GM23338 (cell line): ENCODE results near the gene MUTYH. TPM values are rescaled to one million over a fixed set of nuclear protein-coding genes. Genes with fewer than 3 reads are reported as not detected.

Experiments used
- ATAC-seq: fragments of 200-7000 bp; cut with Tn5 transposase; 3 replicates; pipeline ENCODE4 v1.9.1; 2020
- DNase-seq: peaks from one replicate; pipeline ENCODE4 v3.0.0-alpha.2; 2015; ENCODE audit warnings: low spot score
- H2AFZ ChIP-seq: fragments of 200-600 bp; sonication (generic); 2 replicates; pipeline ENCODE4 v1.8.0; 2016; ENCODE audit warnings: antibody characterized with exemption, mild to moderate bottlenecking, moderate library complexity
- H3F3A ChIP-seq: fragments of 200-600 bp; sonication (generic); replicated peaks from 2 replicates; pipeline ENCODE4 v1.8.0; 2017; ENCODE audit warnings: antibody characterized with exemption, mixed run types, low read depth
- H3K27ac ChIP-seq: fragments of 200-600 bp; sonication (generic); 2 replicates; pipeline ENCODE4 v1.6.1; 2016; ENCODE audit warnings: low read depth
- H3K27me3 ChIP-seq: fragments of 200-600 bp; sonication (generic); 2 replicates; pipeline ENCODE4 v1.8.0; 2016; ENCODE audit warnings: mild to moderate bottlenecking, mixed run types, moderate library complexity; ENCODE audit not compliant: insufficient read depth
- H3K36me3 ChIP-seq: fragments of 200-600 bp; sonication (generic); 2 replicates; pipeline ENCODE4 v1.8.0; 2016; ENCODE audit warnings: mild to moderate bottlenecking; ENCODE audit not compliant: insufficient read depth
- H3K4me1 ChIP-seq: fragments of 200-600 bp; sonication (generic); 2 replicates; pipeline ENCODE4 v1.8.0; 2016; ENCODE audit warnings: mild to moderate bottlenecking, moderate library complexity; ENCODE audit not compliant: insufficient read depth
- H3K4me2 ChIP-seq: fragments of 200-600 bp; sonication (generic); 2 replicates; pipeline ENCODE4 v1.7.1; 2017; ENCODE audit warnings: mixed run types
- H3K4me3 ChIP-seq: fragments of 200-600 bp; sonication (generic); 2 replicates; pipeline ENCODE4 v1.6.1; 2016; ENCODE audit warnings: mixed run types
- H3K79me2 ChIP-seq: fragments of 200-600 bp; sonication (generic); replicated peaks from 2 replicates; pipeline ENCODE4 v1.8.0; 2017; ENCODE audit warnings: mild to moderate bottlenecking; ENCODE audit not compliant: insufficient read depth
- H3K9me2 ChIP-seq: fragments of 200-600 bp; sonication (generic); 2 replicates; pipeline ENCODE4 v1.8.0; 2017; ENCODE audit not compliant: insufficient read depth
- H4K20me1 ChIP-seq: fragments of 200-600 bp; sonication (generic); replicated peaks from 2 replicates; pipeline ENCODE4 v1.8.0; 2017; ENCODE audit warnings: mild to moderate bottlenecking; ENCODE audit not compliant: insufficient read depth
- H3K27ac Mint-ChIP-seq: 2 replicates; pipeline ENCODE4 v1.8.0; 2020; ENCODE audit warnings: inconsistent platforms, mild to moderate bottlenecking, moderate library complexity, mixed read lengths
- H3K27me3 Mint-ChIP-seq: 3 replicates; pipeline ENCODE4 v1.8.0; 2022; ENCODE audit warnings: low read depth, mild to moderate bottlenecking, moderate library complexity, mixed read lengths, inconsistent platforms; ENCODE audit not compliant: insufficient read depth, poor library complexity
- H3K36me3 Mint-ChIP-seq: 3 replicates; pipeline ENCODE4 v1.8.0; 2021; ENCODE audit warnings: low read depth, mild to moderate bottlenecking, inconsistent platforms, moderate library complexity, mixed read lengths
- H3K4me1 Mint-ChIP-seq: 3 replicates; pipeline ENCODE4 v1.8.0; 2020; ENCODE audit warnings: mild to moderate bottlenecking, inconsistent platforms, mixed read lengths
- H3K4me3 Mint-ChIP-seq: 3 replicates; pipeline ENCODE4 v1.8.0; 2021; ENCODE audit warnings: moderate library complexity, mild to moderate bottlenecking, inconsistent platforms, mixed read lengths
- H3K9me3 Mint-ChIP-seq: 3 replicates; pipeline ENCODE4 v1.8.0; 2020; ENCODE audit warnings: moderate library complexity, mild to moderate bottlenecking, inconsistent platforms, mixed read lengths
- CREB1 ChIP-seq: fragments of 250-450 bp; sonication (Bioruptor Pico); IDR thresholded peaks from 2 replicates; pipeline ENCODE4 v1.5.0; 2020; ENCODE audit warnings: low read depth, mild to moderate bottlenecking, moderate library complexity
- CTCF ChIP-seq, 2 experiments: fragments of 200-600 bp in 1 of 2; sonication (generic) in 1 of 2; conservative IDR thresholded peaks; 2 replicates each; pipeline versions ENCODE4 v1.5.1 to v1.6.1; 2016 to 2017; ENCODE audit warnings: antibody characterized with exemption in 2 of 2, low read depth in 2 of 2, mild to moderate bottlenecking in 2 of 2, moderate library complexity in 1 of 2
- ETS1 ChIP-seq: IDR thresholded peaks from 2 replicates; pipeline ENCODE4 v1.6.1; 2016; ENCODE audit warnings: antibody characterized with exemption
- EZH2 ChIP-seq: fragments of 200-600 bp; sonication (generic); IDR thresholded peaks from one replicate; pipeline ENCODE4 v1.8.0; 2017; ENCODE audit warnings: antibody characterized with exemption, mild to moderate bottlenecking, low read depth; ENCODE audit not compliant: unreplicated experiment
- EZH2phosphoT487 ChIP-seq: fragments of 200-600 bp; sonication (generic); IDR thresholded peaks from one replicate; pipeline ENCODE4 v1.8.1; 2018; ENCODE audit warnings: antibody characterized with exemption; ENCODE audit not compliant: unreplicated experiment
- JUNB ChIP-seq: IDR thresholded peaks from one replicate; pipeline ENCODE4 v1.6.1; 2016; ENCODE audit warnings: antibody characterized with exemption; ENCODE audit not compliant: unreplicated experiment
- NANOG ChIP-seq: IDR thresholded peaks from 2 replicates; pipeline ENCODE4 v1.6.1; 2016; ENCODE audit warnings: antibody characterized with exemption, borderline replicate concordance
- POLR2AphosphoS5 ChIP-seq: IDR thresholded peaks from 2 replicates; pipeline ENCODE4 v1.6.1; 2016; ENCODE audit warnings: antibody characterized with exemption, low read depth
- STAT1 ChIP-seq: IDR thresholded peaks from one replicate; pipeline ENCODE4 v1.6.1; 2016; ENCODE audit warnings: antibody characterized with exemption; ENCODE audit not compliant: unreplicated experiment
- ZNF114 ChIP-seq: fragments of 250-450 bp; sonication (Bioruptor Pico); IDR thresholded peaks from 2 replicates; pipeline ENCODE4 v1.5.0; 2020; ENCODE audit warnings: mild to moderate bottlenecking, moderate library complexity
- ZNF331 ChIP-seq: fragments of 250-450 bp; sonication (Bioruptor Pico); IDR thresholded peaks from 2 replicates; pipeline ENCODE4 v1.5.0; 2020; ENCODE audit warnings: low read depth, mild to moderate bottlenecking, moderate library complexity
- ZNF462 ChIP-seq: fragments of 250-450 bp; sonication (Bioruptor Pico); IDR thresholded peaks from 2 replicates; pipeline ENCODE4 v1.5.0; 2020; ENCODE audit warnings: mild to moderate bottlenecking, moderate library complexity
- polyA plus RNA-seq: library from polyadenylated mRNA; unstranded; fragments of >200 nt; fragmentation: Nextera tagmentation; extraction: Ambion mirVana; gene quantifications from 2 replicates; pipeline ENCODE4 v1.2.1, GENCODE V29; 2016
- total RNA-seq: library from RNA; depleted of rRNA; stranded (reverse); fragments of >200 nt; shearing (Covaris generic); gene quantifications from 2 replicates; pipeline ENCODE4 v1.2.3, GENCODE V29; 2014
- TF ChIP-seq, protein P1 (sequence below): IDR thresholded peaks from one replicate; pipeline ENCODE4 v1.6.1; 2018; ENCODE audit warnings: antibody characterized with exemption; ENCODE audit not compliant: unreplicated experiment

The MUTYH gene
- total and polyA plus RNA-seq, 2 experiments from 2014 or later, result 47.9 to 67.4 TPM

DNA sequence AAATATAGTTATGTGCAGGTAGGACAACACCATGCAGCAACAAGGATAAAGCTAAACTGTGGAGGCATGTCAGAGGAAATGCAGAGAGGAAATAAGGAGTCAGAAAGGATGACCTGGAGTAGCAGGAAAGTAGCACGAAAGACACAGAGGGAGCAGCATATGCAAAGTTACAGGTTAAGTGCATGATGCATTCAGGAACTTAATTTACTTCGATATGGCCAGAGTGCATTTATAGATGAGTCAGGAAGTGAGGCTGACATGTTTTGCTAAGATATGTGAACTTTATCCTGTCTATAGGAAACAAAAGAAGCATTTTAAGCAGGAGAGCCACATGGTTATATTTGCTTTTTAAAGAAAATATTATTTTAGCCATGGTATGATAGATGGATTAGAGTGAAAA, 15.4 kb upstream of the MUTYH start:
- no peaks in the 10 kb centered on the region for H3K79me2 ChIP-seq
- H4K20me1 ChIP-seq, result no peaks in the 10 kb centered on the region
- H3K4me3 ChIP-seq, result no peak overlapping the region
- no peaks in the 10 kb centered on the region for H3K36me3 ChIP-seq
- no peak overlapping the region for H3K27ac Mint-ChIP-seq
- TF ChIP-seq STAT1, result no peak
- no peak for TF ChIP-seq NANOG
- TF ChIP-seq CTCF (conservative IDR thresholded peaks at IDR 0.05; ENCODE audit: low read depth in 2 of 2), result no peak
- no peak for TF ChIP-seq ETS1
- no peak for TF ChIP-seq ZNF462 (CRISPR knock-in tag)
- no peak for TF ChIP-seq EZH2phosphoT487
- TF ChIP-seq JUNB, result no peak
- TF ChIP-seq ZNF114 (CRISPR knock-in tag), result no peak
- TF ChIP-seq CREB1 (CRISPR knock-in tag), result no peak
- no peak for TF ChIP-seq EZH2
- no peak for TF ChIP-seq POLR2AphosphoS5
- TF ChIP-seq, protein P1, sequence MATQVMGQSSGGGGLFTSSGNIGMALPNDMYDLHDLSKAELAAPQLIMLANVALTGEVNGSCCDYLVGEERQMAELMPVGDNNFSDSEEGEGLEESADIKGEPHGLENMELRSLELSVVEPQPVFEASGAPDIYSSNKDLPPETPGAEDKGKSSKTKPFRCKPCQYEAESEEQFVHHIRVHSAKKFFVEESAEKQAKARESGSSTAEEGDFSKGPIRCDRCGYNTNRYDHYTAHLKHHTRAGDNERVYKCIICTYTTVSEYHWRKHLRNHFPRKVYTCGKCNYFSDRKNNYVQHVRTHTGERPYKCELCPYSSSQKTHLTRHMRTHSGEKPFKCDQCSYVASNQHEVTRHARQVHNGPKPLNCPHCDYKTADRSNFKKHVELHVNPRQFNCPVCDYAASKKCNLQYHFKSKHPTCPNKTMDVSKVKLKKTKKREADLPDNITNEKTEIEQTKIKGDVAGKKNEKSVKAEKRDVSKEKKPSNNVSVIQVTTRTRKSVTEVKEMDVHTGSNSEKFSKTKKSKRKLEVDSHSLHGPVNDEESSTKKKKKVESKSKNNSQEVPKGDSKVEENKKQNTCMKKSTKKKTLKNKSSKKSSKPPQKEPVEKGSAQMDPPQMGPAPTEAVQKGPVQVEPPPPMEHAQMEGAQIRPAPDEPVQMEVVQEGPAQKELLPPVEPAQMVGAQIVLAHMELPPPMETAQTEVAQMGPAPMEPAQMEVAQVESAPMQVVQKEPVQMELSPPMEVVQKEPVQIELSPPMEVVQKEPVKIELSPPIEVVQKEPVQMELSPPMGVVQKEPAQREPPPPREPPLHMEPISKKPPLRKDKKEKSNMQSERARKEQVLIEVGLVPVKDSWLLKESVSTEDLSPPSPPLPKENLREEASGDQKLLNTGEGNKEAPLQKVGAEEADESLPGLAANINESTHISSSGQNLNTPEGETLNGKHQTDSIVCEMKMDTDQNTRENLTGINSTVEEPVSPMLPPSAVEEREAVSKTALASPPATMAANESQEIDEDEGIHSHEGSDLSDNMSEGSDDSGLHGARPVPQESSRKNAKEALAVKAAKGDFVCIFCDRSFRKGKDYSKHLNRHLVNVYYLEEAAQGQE, result no peak
- TF ChIP-seq ZNF331, result no peak
- peaks cover 13% of the 10 kb centered on the region for H3K4me1 Mint-ChIP-seq
- no peaks in the 10 kb centered on the region for H3K36me3 Mint-ChIP-seq
- no peaks in the 10 kb centered on the region for H3K27me3 ChIP-seq
- no peak overlapping the region for H3K27ac ChIP-seq
- no peak overlapping the region for H3K4me2 ChIP-seq
- H3F3A ChIP-seq, result peaks cover 5% of the 10 kb centered on the region; the same call in 1 of the 2 replicates
- DNase-seq (no peak), ATAC-seq (no peak)
- no peaks in the 10 kb centered on the region for H3K27me3 Mint-ChIP-seq
- H3K9me2 ChIP-seq, result no peaks in the 10 kb centered on the region
- no peak overlapping the region for H2AFZ ChIP-seq
- H3K9me3 Mint-ChIP-seq, result no peaks in the 10 kb centered on the region
- H3K4me1 ChIP-seq, result peaks cover 9% of the 10 kb centered on the region
- H3K4me3 Mint-ChIP-seq, result no peak overlapping the region
